Prostate gland (tissue), 2 donors: ENCODE results near the gene DGCR8.

ENCODE experiments used
- POLR2A ChIP-seq: fragments of 450-650 bp; IDR thresholded peaks from one replicate; pipeline ENCODE4 v1.6.1; 2016; ENCODE audit warnings: antibody characterized with exemption, mild to moderate bottlenecking
- TF ChIP-seq, protein P1 (sequence below), 4 experiments: fragments of 200-600 bp in 2 of 4; fragments of 450-650 bp in 2 of 4; sonication (generic) in 2 of 4; IDR thresholded peaks; 1 replicate in 3 of 4; 2 replicates in 1 of 4; pipeline ENCODE4 v1.5.1; 2016 to 2019; ENCODE audit warnings: antibody characterized with exemption in 4 of 4, mild to moderate bottlenecking in 2 of 4, moderate library complexity in 2 of 4

DNA sequence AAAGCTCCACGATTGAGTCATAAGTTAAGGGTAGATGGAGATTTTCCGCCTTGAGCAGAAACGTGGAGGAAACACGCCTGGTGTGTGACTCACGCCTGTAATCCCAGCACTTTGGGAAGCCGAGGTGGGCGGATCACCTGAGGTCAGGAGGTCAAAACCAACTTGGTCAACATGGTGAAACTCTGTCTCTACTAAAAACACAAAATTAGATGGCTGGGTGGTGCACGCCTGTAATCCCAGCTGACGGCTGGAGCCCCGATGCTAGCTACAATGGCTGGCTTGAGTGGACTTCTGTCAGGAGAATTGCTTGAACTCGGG is 17.3 kb upstream of the DGCR8 start:
- TF ChIP-seq, protein P1, sequence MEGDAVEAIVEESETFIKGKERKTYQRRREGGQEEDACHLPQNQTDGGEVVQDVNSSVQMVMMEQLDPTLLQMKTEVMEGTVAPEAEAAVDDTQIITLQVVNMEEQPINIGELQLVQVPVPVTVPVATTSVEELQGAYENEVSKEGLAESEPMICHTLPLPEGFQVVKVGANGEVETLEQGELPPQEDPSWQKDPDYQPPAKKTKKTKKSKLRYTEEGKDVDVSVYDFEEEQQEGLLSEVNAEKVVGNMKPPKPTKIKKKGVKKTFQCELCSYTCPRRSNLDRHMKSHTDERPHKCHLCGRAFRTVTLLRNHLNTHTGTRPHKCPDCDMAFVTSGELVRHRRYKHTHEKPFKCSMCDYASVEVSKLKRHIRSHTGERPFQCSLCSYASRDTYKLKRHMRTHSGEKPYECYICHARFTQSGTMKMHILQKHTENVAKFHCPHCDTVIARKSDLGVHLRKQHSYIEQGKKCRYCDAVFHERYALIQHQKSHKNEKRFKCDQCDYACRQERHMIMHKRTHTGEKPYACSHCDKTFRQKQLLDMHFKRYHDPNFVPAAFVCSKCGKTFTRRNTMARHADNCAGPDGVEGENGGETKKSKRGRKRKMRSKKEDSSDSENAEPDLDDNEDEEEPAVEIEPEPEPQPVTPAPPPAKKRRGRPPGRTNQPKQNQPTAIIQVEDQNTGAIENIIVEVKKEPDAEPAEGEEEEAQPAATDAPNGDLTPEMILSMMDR (IDR thresholded peaks at IDR 0.05): no peak
- no peak for TF ChIP-seq POLR2A
